PC-3 (cell line): ENCODE measurements around the gene DCLK1. TPM values are rescaled to one million over a fixed set of nuclear protein-coding genes. Genes with fewer than 3 reads are reported as not detected.

Experiments used
- ATAC-seq: fragments of 200-7000 bp; cut with Tn5 transposase; 2 replicates; pipeline ENCODE4 v1.9.1; 2020; ENCODE audit warnings: mild to moderate bottlenecking, moderate library complexity
- BruUV-seq: library from RNA; stranded (reverse); fragments of 400-500 nt; replicated peaks from 2 replicates; lab custom pipeline; 2021; lab: Mats Ljungman, UMichigan
- CTCF ChIA-PET: fragments of 300-600 bp; sonication (Branson Sonifier 250); formaldehyde crosslinking; loops from one replicate; lab custom pipeline; 2022; ENCODE audit warnings: antibody characterized with exemption; lab: Charles Lee
- POLR2A ChIA-PET: fragments of 300-600 bp; sonication (Branson Sonifier 250); formaldehyde crosslinking; loops from one replicate; lab custom pipeline; 2022; ENCODE audit warnings: antibody characterized with exemption; ENCODE audit not compliant: unreplicated experiment; lab: Charles Lee
- DNase-seq: peaks from one replicate; pipeline ENCODE4 v3.0.0-alpha.2; 2015
- H2AFZ ChIP-seq: fragments of 300-600 bp; sonication (generic); 2 replicates; pipeline ENCODE4 v1.6.0; 2016; ENCODE audit warnings: antibody characterized with exemption, low read length
- H3F3A ChIP-seq: fragments of 300-600 bp; sonication (generic); one replicate; pipeline ENCODE4 v1.6.0; 2017; ENCODE audit warnings: antibody characterized with exemption, low read length, control low read depth, mild to moderate bottlenecking; ENCODE audit not compliant: unreplicated experiment
- H3K27ac ChIP-seq: fragments of 300-600 bp; sonication (generic); 2 replicates; pipeline ENCODE4 v1.5.1; 2016; ENCODE audit warnings: mild to moderate bottlenecking, low read length
- H3K27me3 ChIP-seq: fragments of 300-600 bp; sonication (generic); 2 replicates; pipeline ENCODE4 v1.6.1; 2016; ENCODE audit warnings: low read length, mixed read lengths
- H3K36me3 ChIP-seq: fragments of 300-600 bp; sonication (generic); 2 replicates; pipeline ENCODE4 v1.6.1; 2016; ENCODE audit warnings: low read depth, mixed run types, low read length, mixed read lengths
- H3K4me1 ChIP-seq: fragments of 300-600 bp; sonication (generic); 2 replicates; pipeline ENCODE4 v1.5.1; 2016; ENCODE audit warnings: low read length; ENCODE audit not compliant: insufficient read depth
- H3K4me2 ChIP-seq: fragments of 300-600 bp; sonication (generic); 2 replicates; pipeline ENCODE4 v1.6.0; 2016; ENCODE audit warnings: low read length
- H3K4me3 ChIP-seq: fragments of 300-600 bp; sonication (generic); 2 replicates; pipeline ENCODE4 v1.5.1; 2016; ENCODE audit warnings: mild to moderate bottlenecking, low read length, mixed read lengths
- H3K79me2 ChIP-seq: fragments of 300-600 bp; sonication (generic); 2 replicates; pipeline ENCODE4 v1.6.1; 2017; ENCODE audit warnings: low read length, mixed read lengths
- H3K9ac ChIP-seq: fragments of 300-600 bp; sonication (generic); 2 replicates; pipeline ENCODE4 v1.6.0; 2016; ENCODE audit warnings: mild to moderate bottlenecking, low read length
- H3K9me2 ChIP-seq: fragments of 300-600 bp; sonication (generic); replicated peaks from 2 replicates; pipeline ENCODE4 v1.6.1; 2016; ENCODE audit warnings: mixed run types, low read length, mixed read lengths
- H3K9me3 ChIP-seq: fragments of 300-600 bp; sonication (generic); 2 replicates; pipeline ENCODE4 v1.6.1; 2016; ENCODE audit warnings: low read length, mixed read lengths
- H4K20me1 ChIP-seq: fragments of 300-600 bp; sonication (generic); 2 replicates; pipeline ENCODE4 v1.6.1; 2016; ENCODE audit warnings: low read length, mixed read lengths
- CTCF ChIP-seq: fragments of 300-600 bp; sonication (generic); conservative IDR thresholded peaks from 2 replicates; pipeline ENCODE4 v1.5.1; 2017; ENCODE audit warnings: antibody characterized with exemption, low read depth, mild to moderate bottlenecking, low read length
- EZH2 ChIP-seq: fragments of 300-600 bp; sonication (generic); IDR thresholded peaks from one replicate; pipeline ENCODE4 v1.6.1; 2017; ENCODE audit warnings: antibody characterized with exemption, mild to moderate bottlenecking, low read length; ENCODE audit not compliant: unreplicated experiment
- EZH2phosphoT487 ChIP-seq: fragments of 300-600 bp; sonication (generic); IDR thresholded peaks from 2 replicates; pipeline ENCODE4 v1.6.1; 2018; ENCODE audit warnings: mild to moderate bottlenecking, antibody characterized with exemption, low read length, borderline replicate concordance
- intact Hi-C: fragments of 100-400 bp; cut with micrococcal nuclease; formaldehyde crosslinking; loops from 2 replicates; pipeline ENCODE4 v1.9.0; 2023
- total RNA-seq: library from RNA; depleted of rRNA; stranded (reverse); fragments of >200 nt; gene quantifications from 2 replicates; pipeline ENCODE4 v1.2.3, GENCODE V29; 2014

The DCLK1 gene
- total RNA-seq, 1 experiment from 2014 or later: not detected

DNA sequence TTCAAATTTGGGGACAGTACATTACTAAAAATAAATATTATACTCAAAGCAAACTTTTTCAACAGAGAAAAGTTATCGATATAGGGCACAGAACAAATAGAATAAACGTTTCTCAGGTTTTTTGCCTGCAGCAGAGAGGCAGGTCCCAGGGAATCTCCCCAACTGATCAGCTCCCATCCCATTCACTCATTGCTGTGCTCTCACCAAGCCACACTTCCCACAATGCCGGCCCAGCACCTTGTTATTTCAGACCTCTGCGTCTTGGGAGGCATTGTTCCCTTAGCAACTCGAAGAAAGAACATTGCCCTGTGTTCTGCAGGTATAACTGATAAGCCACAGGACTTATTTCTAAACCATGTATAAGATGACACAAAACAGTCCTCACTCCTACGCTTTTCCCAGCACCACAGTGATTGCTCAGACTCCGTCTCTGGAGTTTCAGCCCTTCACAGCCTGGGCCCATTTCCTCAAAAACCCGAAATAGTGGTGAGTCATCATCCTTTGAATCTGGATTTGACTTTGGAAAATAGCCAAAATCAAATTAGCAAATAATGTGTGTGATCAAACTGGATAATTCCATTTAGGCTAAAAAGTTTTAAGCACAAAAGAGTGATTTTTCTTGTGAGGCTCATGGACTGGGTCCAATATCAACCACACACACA lies 100.4 kb downstream of the DCLK1 start:
- TF ChIP-seq CTCF: no peak
- no peak for TF ChIP-seq EZH2
- TF ChIP-seq EZH2phosphoT487: no peak
- no TSS peak for BruUV-seq
- H3K79me2 ChIP-seq: no peaks in the 10 kb centered on the region
- H2AFZ ChIP-seq: no peak overlapping the region
- peak; percentile 39 for DNase-seq
- no peaks in the 10 kb centered on the region for H3K9me3 ChIP-seq
- no peak overlapping the region for H3K4me2 ChIP-seq
- peaks cover 9% of the 10 kb centered on the region; the same call in 1 of the 2 replicates for H3K4me1 ChIP-seq
- H3K4me3 ChIP-seq: no peak overlapping the region
- ChIA-PET CTCF (no interaction called here), POLR2A (no interaction called here)
- H3K27me3 ChIP-seq: no peaks in the 10 kb centered on the region
- no peaks in the 10 kb centered on the region for H3K36me3 ChIP-seq
- ATAC-seq: no peak
- peak overlapping the region; percentile 59 for H3K27ac ChIP-seq
- no peaks in the 10 kb centered on the region for H4K20me1 ChIP-seq
- no peak overlapping the region for H3K9ac ChIP-seq
- H3K9me2 ChIP-seq: no peaks in the 10 kb centered on the region
- H3F3A ChIP-seq: no peaks in the 10 kb centered on the region
- intact Hi-C loops: no loop called here

GRCh38 chr13:36029166-36029565 lies 102.0 kb downstream of the DCLK1 start:
- Histone ChIP-seq H3K79me2 (no peaks in the 10 kb centered on the region), H3K36me3 (no peaks in the 10 kb centered on the region), H3F3A (no peaks in the 10 kb centered on the region), H3K4me1 (peaks cover 9% of the 10 kb centered on the region; the same call in 1 of the 2 replicates), H3K9me3 (no peaks in the 10 kb centered on the region), H3K27ac (peak overlapping the region; percentile 68), H3K4me3 (no peak overlapping the region), H2AFZ (no peak overlapping the region), H3K4me2 (peak overlapping the region; percentile 31; the same call in 1 of the 2 replicates), H3K9ac (no peak overlapping the region), H3K9me2 (no peaks in the 10 kb centered on the region), H4K20me1 (no peaks in the 10 kb centered on the region), H3K27me3 (no peaks in the 10 kb centered on the region)
- BruUV-seq: no TSS peak
- ATAC-seq: peak; percentile 51
- no peak for TF ChIP-seq EZH2
- no peak for TF ChIP-seq EZH2phosphoT487
- no peak for TF ChIP-seq CTCF
- ChIA-PET CTCF (no interaction called here), POLR2A (no interaction called here)
- intact Hi-C loops: no loop called here
- DNase-seq: peak; percentile 68

- DNase-seq: no peak
- no peak overlapping the region for H2AFZ ChIP-seq
- intact Hi-C loops: no loop called here
- no peak overlapping the region for H3K4me3 ChIP-seq
- POLR2A ChIA-PET: no interaction called here
- no peaks in the 10 kb centered on the region for H3F3A ChIP-seq
- TF ChIP-seq EZH2phosphoT487: no peak
- no peak for TF ChIP-seq EZH2
- TF ChIP-seq CTCF: no peak
- H3K9me2 ChIP-seq: no peaks in the 10 kb centered on the region
- H3K4me2 ChIP-seq: peak overlapping the region; percentile 31; the same call in 1 of the 2 replicates
- peak overlapping the region; percentile 49 for H3K27ac ChIP-seq
- no peak for ATAC-seq
- H3K9ac ChIP-seq: no peak overlapping the region
- CTCF ChIA-PET: no interaction called here
- no peaks in the 10 kb centered on the region for H3K36me3 ChIP-seq
- H3K9me3 ChIP-seq: no peaks in the 10 kb centered on the region
- no peaks in the 10 kb centered on the region for H3K79me2 ChIP-seq
- BruUV-seq: no TSS peak
- no peaks in the 10 kb centered on the region for H3K27me3 ChIP-seq
- no peaks in the 10 kb centered on the region for H4K20me1 ChIP-seq
- H3K4me1 ChIP-seq: peaks cover 9% of the 10 kb centered on the region; the same call in 1 of the 2 replicates
These were observed 102.7 kb downstream of the DCLK1 start for GRCh38 chr13:36028359-36029025.
